K562 (cell line): ENCODE data around the gene AIF1. TPM values are rescaled to one million over a fixed set of nuclear protein-coding genes. Genes with fewer than 3 reads are reported as not detected.

Experiments
- EGR1 ChIP-seq: fragments of 450-650 bp; conservative IDR thresholded peaks from 2 replicates; pipeline ENCODE4 v1.6.1; 2017; ENCODE audit warnings: mild to moderate bottlenecking
- GATA2 ChIP-seq: sonication (generic); formaldehyde crosslinking; IDR thresholded peaks from 2 replicates; pipeline ENCODE4 v1.4.0; 2020; ENCODE audit warnings: mild to moderate bottlenecking, missing genetic modification reagents
- HDAC6 ChIP-seq: IDR thresholded peaks from 2 replicates; pipeline ENCODE4 v1.6.1; 2012; ENCODE audit warnings: low read depth, mild to moderate bottlenecking, control low read depth, inconsistent platforms, low read length, moderate library complexity
- HNRNPL ChIP-seq: fragments of 200-400 bp; formaldehyde crosslinking; IDR thresholded peaks from 2 replicates; pipeline ENCODE4 v1.6.1; 2017; ENCODE audit warnings: low read depth, mild to moderate bottlenecking, low read length
- KAT8 ChIP-seq: fragments of 450-650 bp; IDR thresholded peaks from 2 replicates; pipeline ENCODE4 v1.6.1; 2016; ENCODE audit warnings: low read depth, mild to moderate bottlenecking
- MXD1 ChIP-seq: fragments of 250-450 bp; sonication (Bioruptor Pico); IDR thresholded peaks from 2 replicates; pipeline ENCODE4 v1.8.0; 2021; ENCODE audit warnings: borderline replicate concordance, mild to moderate bottlenecking, moderate library complexity; ENCODE audit not compliant: poor library complexity, severe bottlenecking
- SMAD1 ChIP-seq: fragments of 150-350 bp; IDR thresholded peaks from 2 replicates; pipeline ENCODE4 v1.6.1; 2014; ENCODE audit warnings: low read length, low read depth; ENCODE audit not compliant: partially characterized antibody
- polyA plus RNA-seq, 8 experiments: library from polyadenylated mRNA; depleted of rRNA in 4 of 8; stranded (reverse) in 5 of 8; unstranded in 3 of 8; fragments of >200 nt; fragmentation: Nextera tagmentation in 2 of 8; fragmentation: Illumina TruSeq in 1 of 8; extraction: Ambion mirVana in 2 of 8; extraction: Trizol in 1 of 8; gene quantifications; 2 replicates each; pipeline versions ENCODE4 v1.2.1 to v1.2.3, GENCODE V29; 2011 to 2014; ENCODE audit warnings: inconsistent platforms in 1 of 8, missing spikeins in 1 of 8
- total RNA-seq, 7 experiments: library from RNA; depleted of rRNA in 6 of 7; stranded (reverse); fragments of >200 nt in 6 of 7; fragmentation: Illumina TruSeq in 2 of 7; extraction: Trizol in 2 of 7; gene quantifications; 2 replicates each; pipeline versions ENCODE4 v1.2.1 to v1.2.3, GENCODE V29; 2011 to 2021; ENCODE audit warnings: low replicate concordance in 1 of 7
- TF ChIP-seq, protein P1 (sequence below): sonication (generic); formaldehyde crosslinking; IDR thresholded peaks from 2 replicates; pipeline ENCODE4 v1.8.1; 2022; ENCODE audit warnings: missing genetic modification reagents
- TF ChIP-seq, protein P2 (sequence below), 2 experiments: fragments of 450-650 bp; conservative IDR thresholded peaks; 2 replicates each; pipeline ENCODE4 v1.6.1; 2017; ENCODE audit warnings: mild to moderate bottlenecking in 2 of 2, moderate library complexity in 2 of 2
- TF ChIP-seq, protein P3 (sequence below): fragments of 450-650 bp; IDR thresholded peaks from 2 replicates; pipeline ENCODE4 v1.6.1; 2016; ENCODE audit warnings: mild to moderate bottlenecking, moderate library complexity

AIF1 gene
- total and polyA plus RNA-seq, 9 of the 15 experiments (the other 6 are each of a cell fraction or from before 2014, with no cell fraction given), result 9.4 to 33.4 (median 19.4) TPM

DNA sequence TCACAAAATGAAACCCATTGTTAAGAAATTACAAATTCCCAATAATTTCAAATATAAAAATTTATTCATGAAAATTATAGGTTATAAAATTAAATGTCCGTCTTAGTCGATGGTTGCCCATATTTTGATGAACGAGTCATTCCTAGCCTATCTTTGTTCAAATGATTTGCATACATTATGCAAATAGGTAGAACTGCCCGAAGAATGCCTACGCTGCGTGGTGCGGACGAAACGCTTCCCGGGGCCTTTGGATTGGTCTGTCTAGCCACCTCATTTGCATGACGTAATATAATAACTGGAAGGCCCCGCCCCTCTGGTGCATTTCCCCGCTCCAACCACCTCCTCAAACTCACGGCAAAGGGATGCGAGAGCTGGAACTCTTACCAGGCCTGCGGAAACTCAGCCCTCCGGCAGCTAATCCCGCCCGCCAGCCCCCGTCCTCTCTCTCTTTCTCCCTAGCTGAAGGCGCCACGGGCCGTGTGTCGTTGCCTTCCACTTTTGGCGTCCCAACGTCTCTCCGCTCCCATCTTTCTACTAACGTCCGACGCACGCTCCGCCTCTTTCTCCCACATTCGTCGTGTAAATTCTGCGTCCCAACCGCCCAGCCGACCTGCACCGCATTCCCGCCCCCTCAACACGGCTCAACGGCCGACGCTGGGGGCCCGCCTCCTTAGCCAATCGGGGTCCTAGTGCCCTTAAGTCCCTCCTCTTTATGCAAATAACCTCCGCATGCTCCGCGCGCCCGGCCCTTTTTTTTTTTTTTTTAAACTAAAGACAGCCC is 5.0 kb downstream of the AIF1 start (continued):
- TF ChIP-seq, protein P1, sequence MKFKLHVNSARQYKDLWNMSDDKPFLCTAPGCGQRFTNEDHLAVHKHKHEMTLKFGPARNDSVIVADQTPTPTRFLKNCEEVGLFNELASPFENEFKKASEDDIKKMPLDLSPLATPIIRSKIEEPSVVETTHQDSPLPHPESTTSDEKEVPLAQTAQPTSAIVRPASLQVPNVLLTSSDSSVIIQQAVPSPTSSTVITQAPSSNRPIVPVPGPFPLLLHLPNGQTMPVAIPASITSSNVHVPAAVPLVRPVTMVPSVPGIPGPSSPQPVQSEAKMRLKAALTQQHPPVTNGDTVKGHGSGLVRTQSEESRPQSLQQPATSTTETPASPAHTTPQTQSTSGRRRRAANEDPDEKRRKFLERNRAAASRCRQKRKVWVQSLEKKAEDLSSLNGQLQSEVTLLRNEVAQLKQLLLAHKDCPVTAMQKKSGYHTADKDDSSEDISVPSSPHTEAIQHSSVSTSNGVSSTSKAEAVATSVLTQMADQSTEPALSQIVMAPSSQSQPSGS, result peak; percentile 67; the same call in 1 of the 2 replicates
- TF ChIP-seq MXD1 (no peak), SMAD1 (peak; percentile 90), HNRNPL (no peak), GATA2 (CRISPR knock-in tag) (no peak), KAT8 (no peak), EGR1 (peak; percentile 98), HDAC6 (no peak)
- TF ChIP-seq, protein P2, sequence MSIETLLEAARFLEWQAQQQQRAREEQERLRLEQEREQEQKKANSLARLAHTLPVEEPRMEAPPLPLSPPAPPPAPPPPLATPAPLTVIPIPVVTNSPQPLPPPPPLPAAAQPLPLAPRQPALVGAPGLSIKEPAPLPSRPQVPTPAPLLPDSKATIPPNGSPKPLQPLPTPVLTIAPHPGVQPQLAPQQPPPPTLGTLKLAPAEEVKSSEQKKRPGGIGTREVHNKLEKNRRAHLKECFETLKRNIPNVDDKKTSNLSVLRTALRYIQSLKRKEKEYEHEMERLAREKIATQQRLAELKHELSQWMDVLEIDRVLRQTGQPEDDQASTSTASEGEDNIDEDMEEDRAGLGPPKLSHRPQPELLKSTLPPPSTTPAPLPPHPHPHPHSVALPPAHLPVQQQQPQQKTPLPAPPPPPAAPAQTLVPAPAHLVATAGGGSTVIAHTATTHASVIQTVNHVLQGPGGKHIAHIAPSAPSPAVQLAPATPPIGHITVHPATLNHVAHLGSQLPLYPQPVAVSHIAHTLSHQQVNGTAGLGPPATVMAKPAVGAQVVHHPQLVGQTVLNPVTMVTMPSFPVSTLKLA (conservative IDR thresholded peaks at IDR 0.05), result peak; percentile 71 to 90
- TF ChIP-seq, protein P3, sequence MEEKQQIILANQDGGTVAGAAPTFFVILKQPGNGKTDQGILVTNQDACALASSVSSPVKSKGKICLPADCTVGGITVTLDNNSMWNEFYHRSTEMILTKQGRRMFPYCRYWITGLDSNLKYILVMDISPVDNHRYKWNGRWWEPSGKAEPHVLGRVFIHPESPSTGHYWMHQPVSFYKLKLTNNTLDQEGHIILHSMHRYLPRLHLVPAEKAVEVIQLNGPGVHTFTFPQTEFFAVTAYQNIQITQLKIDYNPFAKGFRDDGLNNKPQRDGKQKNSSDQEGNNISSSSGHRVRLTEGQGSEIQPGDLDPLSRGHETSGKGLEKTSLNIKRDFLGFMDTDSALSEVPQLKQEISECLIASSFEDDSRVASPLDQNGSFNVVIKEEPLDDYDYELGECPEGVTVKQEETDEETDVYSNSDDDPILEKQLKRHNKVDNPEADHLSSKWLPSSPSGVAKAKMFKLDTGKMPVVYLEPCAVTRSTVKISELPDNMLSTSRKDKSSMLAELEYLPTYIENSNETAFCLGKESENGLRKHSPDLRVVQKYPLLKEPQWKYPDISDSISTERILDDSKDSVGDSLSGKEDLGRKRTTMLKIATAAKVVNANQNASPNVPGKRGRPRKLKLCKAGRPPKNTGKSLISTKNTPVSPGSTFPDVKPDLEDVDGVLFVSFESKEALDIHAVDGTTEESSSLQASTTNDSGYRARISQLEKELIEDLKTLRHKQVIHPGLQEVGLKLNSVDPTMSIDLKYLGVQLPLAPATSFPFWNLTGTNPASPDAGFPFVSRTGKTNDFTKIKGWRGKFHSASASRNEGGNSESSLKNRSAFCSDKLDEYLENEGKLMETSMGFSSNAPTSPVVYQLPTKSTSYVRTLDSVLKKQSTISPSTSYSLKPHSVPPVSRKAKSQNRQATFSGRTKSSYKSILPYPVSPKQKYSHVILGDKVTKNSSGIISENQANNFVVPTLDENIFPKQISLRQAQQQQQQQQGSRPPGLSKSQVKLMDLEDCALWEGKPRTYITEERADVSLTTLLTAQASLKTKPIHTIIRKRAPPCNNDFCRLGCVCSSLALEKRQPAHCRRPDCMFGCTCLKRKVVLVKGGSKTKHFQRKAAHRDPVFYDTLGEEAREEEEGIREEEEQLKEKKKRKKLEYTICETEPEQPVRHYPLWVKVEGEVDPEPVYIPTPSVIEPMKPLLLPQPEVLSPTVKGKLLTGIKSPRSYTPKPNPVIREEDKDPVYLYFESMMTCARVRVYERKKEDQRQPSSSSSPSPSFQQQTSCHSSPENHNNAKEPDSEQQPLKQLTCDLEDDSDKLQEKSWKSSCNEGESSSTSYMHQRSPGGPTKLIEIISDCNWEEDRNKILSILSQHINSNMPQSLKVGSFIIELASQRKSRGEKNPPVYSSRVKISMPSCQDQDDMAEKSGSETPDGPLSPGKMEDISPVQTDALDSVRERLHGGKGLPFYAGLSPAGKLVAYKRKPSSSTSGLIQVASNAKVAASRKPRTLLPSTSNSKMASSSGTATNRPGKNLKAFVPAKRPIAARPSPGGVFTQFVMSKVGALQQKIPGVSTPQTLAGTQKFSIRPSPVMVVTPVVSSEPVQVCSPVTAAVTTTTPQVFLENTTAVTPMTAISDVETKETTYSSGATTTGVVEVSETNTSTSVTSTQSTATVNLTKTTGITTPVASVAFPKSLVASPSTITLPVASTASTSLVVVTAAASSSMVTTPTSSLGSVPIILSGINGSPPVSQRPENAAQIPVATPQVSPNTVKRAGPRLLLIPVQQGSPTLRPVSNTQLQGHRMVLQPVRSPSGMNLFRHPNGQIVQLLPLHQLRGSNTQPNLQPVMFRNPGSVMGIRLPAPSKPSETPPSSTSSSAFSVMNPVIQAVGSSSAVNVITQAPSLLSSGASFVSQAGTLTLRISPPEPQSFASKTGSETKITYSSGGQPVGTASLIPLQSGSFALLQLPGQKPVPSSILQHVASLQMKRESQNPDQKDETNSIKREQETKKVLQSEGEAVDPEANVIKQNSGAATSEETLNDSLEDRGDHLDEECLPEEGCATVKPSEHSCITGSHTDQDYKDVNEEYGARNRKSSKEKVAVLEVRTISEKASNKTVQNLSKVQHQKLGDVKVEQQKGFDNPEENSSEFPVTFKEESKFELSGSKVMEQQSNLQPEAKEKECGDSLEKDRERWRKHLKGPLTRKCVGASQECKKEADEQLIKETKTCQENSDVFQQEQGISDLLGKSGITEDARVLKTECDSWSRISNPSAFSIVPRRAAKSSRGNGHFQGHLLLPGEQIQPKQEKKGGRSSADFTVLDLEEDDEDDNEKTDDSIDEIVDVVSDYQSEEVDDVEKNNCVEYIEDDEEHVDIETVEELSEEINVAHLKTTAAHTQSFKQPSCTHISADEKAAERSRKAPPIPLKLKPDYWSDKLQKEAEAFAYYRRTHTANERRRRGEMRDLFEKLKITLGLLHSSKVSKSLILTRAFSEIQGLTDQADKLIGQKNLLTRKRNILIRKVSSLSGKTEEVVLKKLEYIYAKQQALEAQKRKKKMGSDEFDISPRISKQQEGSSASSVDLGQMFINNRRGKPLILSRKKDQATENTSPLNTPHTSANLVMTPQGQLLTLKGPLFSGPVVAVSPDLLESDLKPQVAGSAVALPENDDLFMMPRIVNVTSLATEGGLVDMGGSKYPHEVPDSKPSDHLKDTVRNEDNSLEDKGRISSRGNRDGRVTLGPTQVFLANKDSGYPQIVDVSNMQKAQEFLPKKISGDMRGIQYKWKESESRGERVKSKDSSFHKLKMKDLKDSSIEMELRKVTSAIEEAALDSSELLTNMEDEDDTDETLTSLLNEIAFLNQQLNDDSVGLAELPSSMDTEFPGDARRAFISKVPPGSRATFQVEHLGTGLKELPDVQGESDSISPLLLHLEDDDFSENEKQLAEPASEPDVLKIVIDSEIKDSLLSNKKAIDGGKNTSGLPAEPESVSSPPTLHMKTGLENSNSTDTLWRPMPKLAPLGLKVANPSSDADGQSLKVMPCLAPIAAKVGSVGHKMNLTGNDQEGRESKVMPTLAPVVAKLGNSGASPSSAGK, result peak; percentile 95
